ENCODE results near the gene PILRB. TPM values are rescaled to one million over a fixed set of nuclear protein-coding genes. Genes with fewer than 3 reads are reported as not detected.

Gene PILRB
- total RNA-seq, 1 experiment from 2014 or later = 73.2 TPM

DNA sequence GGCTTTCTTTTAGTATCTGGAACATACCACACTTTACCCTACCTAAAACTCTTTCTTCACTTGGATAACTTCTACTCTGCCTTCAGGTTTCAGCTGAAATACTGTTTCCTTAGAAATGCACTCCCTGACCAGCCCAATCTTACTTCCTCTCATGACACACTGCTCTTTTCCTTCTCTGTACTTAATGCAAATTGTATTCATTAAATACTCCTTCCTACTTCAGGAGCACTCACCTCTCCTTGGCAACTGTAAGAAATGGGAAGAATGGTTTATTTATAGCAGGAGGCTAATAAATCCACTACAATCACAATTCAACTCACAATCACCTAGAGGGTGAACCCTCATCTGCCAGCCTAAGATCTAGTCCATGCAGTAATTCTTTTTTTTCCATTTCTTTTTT is 55.4 kb downstream of the PILRB start:
- intact Hi-C loops (cut with micrococcal nuclease; ENCODE audit: unreplicated experiment) (no loop called here), in situ Hi-C loops (cut with HindIII; ENCODE audit: low pct_unique_long_range_greater_than_20kb, low sequenced_read_pairs) (no loop called here)
- no peak for ATAC-seq
- 0 out of 2 replicates have a peak, but pooled peaks cover 2% of the 10 kb centered on the region for H3K27me3 ChIP-seq (ENCODE audit: control insufficient read depth, insufficient read depth, low read length)
- CTCF ChIA-PET = no interaction called here
- TF ChIP-seq POLR2AphosphoS5 (IDR thresholded peaks at IDR 0.05; ENCODE audit: low read depth, low read length) (no peak), SIN3A (IDR thresholded peaks at IDR 0.05; ENCODE audit: borderline replicate concordance, insufficient read depth, low read depth, low read length) (no peak)
- TF ChIP-seq, protein P1, sequence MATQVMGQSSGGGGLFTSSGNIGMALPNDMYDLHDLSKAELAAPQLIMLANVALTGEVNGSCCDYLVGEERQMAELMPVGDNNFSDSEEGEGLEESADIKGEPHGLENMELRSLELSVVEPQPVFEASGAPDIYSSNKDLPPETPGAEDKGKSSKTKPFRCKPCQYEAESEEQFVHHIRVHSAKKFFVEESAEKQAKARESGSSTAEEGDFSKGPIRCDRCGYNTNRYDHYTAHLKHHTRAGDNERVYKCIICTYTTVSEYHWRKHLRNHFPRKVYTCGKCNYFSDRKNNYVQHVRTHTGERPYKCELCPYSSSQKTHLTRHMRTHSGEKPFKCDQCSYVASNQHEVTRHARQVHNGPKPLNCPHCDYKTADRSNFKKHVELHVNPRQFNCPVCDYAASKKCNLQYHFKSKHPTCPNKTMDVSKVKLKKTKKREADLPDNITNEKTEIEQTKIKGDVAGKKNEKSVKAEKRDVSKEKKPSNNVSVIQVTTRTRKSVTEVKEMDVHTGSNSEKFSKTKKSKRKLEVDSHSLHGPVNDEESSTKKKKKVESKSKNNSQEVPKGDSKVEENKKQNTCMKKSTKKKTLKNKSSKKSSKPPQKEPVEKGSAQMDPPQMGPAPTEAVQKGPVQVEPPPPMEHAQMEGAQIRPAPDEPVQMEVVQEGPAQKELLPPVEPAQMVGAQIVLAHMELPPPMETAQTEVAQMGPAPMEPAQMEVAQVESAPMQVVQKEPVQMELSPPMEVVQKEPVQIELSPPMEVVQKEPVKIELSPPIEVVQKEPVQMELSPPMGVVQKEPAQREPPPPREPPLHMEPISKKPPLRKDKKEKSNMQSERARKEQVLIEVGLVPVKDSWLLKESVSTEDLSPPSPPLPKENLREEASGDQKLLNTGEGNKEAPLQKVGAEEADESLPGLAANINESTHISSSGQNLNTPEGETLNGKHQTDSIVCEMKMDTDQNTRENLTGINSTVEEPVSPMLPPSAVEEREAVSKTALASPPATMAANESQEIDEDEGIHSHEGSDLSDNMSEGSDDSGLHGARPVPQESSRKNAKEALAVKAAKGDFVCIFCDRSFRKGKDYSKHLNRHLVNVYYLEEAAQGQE (IDR thresholded peaks at IDR 0.05; ENCODE audit: insufficient read depth in 1 of 2, low read depth in 2 of 2, low read length in 1 of 2) = no peak
- TF ChIP-seq, protein P2, sequence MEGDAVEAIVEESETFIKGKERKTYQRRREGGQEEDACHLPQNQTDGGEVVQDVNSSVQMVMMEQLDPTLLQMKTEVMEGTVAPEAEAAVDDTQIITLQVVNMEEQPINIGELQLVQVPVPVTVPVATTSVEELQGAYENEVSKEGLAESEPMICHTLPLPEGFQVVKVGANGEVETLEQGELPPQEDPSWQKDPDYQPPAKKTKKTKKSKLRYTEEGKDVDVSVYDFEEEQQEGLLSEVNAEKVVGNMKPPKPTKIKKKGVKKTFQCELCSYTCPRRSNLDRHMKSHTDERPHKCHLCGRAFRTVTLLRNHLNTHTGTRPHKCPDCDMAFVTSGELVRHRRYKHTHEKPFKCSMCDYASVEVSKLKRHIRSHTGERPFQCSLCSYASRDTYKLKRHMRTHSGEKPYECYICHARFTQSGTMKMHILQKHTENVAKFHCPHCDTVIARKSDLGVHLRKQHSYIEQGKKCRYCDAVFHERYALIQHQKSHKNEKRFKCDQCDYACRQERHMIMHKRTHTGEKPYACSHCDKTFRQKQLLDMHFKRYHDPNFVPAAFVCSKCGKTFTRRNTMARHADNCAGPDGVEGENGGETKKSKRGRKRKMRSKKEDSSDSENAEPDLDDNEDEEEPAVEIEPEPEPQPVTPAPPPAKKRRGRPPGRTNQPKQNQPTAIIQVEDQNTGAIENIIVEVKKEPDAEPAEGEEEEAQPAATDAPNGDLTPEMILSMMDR (IDR thresholded peaks at IDR 0.05) = no peak
- H3K4me3 ChIP-seq (ENCODE audit: low read depth in 2 of 2, low read length in 2 of 2) = no peak overlapping the region
- H3K9me3 ChIP-seq (ENCODE audit: control insufficient read depth, insufficient read depth, low read depth, low read length) = no peaks in the 10 kb centered on the region
- POLR2A ChIA-PET = interaction anchor here (0.6 kb wide), 1 partner anchor 45 kb away, joined by 7 read pairs; no protein-coding TSS in a partner anchor
- no peak for DNase-seq (ENCODE audit: low read depth, low spot score)
- no TSS peak for BruUV-seq (replicated peaks)
- no peaks in the 10 kb centered on the region for H3K4me1 ChIP-seq (ENCODE audit: control insufficient read depth, insufficient read depth, low read length)
- no peak overlapping the region for H3K27ac ChIP-seq (ENCODE audit: low read length)
- H3K36me3 ChIP-seq (ENCODE audit: control insufficient read depth, insufficient read depth, low read length) = no peaks in the 10 kb centered on the region

DNA sequence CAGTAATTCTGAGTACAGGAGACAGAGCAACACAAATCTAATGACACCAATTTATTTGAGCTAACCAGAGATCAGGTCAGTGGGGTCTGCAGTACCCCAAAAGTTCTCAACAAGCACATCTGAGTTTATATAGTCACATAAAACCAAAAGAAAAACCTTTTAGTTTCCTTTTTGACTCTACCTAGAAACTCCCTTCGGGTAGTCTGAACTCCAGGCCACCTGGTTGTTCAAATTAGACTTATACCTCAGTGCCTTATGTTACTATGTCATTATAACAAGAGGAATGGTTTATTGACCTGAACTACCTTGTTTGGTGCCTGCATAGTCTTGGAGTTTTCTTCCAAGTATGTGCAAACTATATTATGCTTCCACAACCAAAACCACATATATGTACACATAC is 56.0 kb downstream of the PILRB start:
- H3K36me3 ChIP-seq (ENCODE audit: control insufficient read depth, insufficient read depth, low read length) = no peaks in the 10 kb centered on the region
- DNase-seq (ENCODE audit: low read depth, low spot score) (no peak), ATAC-seq (no peak)
- H3K9me3 ChIP-seq (ENCODE audit: control insufficient read depth, insufficient read depth, low read depth, low read length) = no peaks in the 10 kb centered on the region
- in situ Hi-C loops (cut with HindIII; ENCODE audit: low pct_unique_long_range_greater_than_20kb, low sequenced_read_pairs) (no loop called here), intact Hi-C loops (cut with micrococcal nuclease; ENCODE audit: unreplicated experiment) (no loop called here)
- H3K27ac ChIP-seq (ENCODE audit: low read length) = no peak overlapping the region
- no peak overlapping the region for H3K4me3 ChIP-seq (ENCODE audit: low read depth in 2 of 2, low read length in 2 of 2)
- no TSS peak for BruUV-seq (replicated peaks)
- H3K4me1 ChIP-seq (ENCODE audit: control insufficient read depth, insufficient read depth, low read length) = no peaks in the 10 kb centered on the region
- no peak for TF ChIP-seq SIN3A (IDR thresholded peaks at IDR 0.05; ENCODE audit: borderline replicate concordance, insufficient read depth, low read depth, low read length)
- TF ChIP-seq TCF7L2 (IDR thresholded peaks at IDR 0.05; ENCODE audit: low read depth, low read length) = no peak
- no peak for TF ChIP-seq POLR2AphosphoS5 (IDR thresholded peaks at IDR 0.05; ENCODE audit: low read depth, low read length)
- TF ChIP-seq, protein P2 (IDR thresholded peaks at IDR 0.05) = no peak
- TF ChIP-seq, protein P1 (IDR thresholded peaks at IDR 0.05; ENCODE audit: insufficient read depth in 1 of 2, low read depth in 2 of 2, low read length in 1 of 2) = no peak
- POLR2A ChIA-PET = interaction anchor here (0.6 kb wide), 1 partner anchor 44 kb away, joined by 7 read pairs; no protein-coding TSS in a partner anchor
- CTCF ChIA-PET = interaction anchor here (0.6 kb wide), 1 partner anchor 160 kb away, joined by 16 read pairs; no protein-coding TSS in a partner anchor
- 0 out of 2 replicates have a peak, but pooled peaks cover 2% of the 10 kb centered on the region for H3K27me3 ChIP-seq (ENCODE audit: control insufficient read depth, insufficient read depth, low read length)
